CD8-positive, alpha-beta memory T cell (primary cell): Measurements from ENCODE around the gene CPA4. TPM values are rescaled to one million over a fixed set of nuclear protein-coding genes. Genes with fewer than 3 reads are reported as not detected.

Experiments
- CTCF ChIA-PET: fragments of 350-600 bp; sonication (Branson Sonifier 250); formaldehyde crosslinking; loops from one replicate; lab custom pipeline; 2021; ENCODE audit warnings: antibody characterized with exemption; lab: Charles Lee
- POLR2A ChIA-PET: fragments of 350-600 bp; sonication (Branson Sonifier 250); formaldehyde crosslinking; loops from one replicate; lab custom pipeline; 2021; ENCODE audit warnings: antibody characterized with exemption; lab: Charles Lee
- DNase-seq, 5 donors: peaks; one replicate each; pipeline versions ENCODE4 v3.0.0 to v3.0.0-alpha.2; 2020 to 2022; ENCODE audit warnings: mixed read lengths in 1 of 5
- H3K27ac ChIP-seq: one replicate; pipeline ENCODE4 v1.7.0; 2013; ENCODE audit warnings: low read depth, mild to moderate bottlenecking, low read length, moderate library complexity
- H3K27me3 ChIP-seq: 2 replicates; pipeline ENCODE4 v1.7.0; 2013; ENCODE audit warnings: low read length, mild to moderate bottlenecking; ENCODE audit not compliant: insufficient read depth, poor library complexity, severe bottlenecking
- H3K36me3 ChIP-seq: 2 replicates; pipeline ENCODE4 v1.7.0; 2013; ENCODE audit warnings: mild to moderate bottlenecking, low read length, moderate library complexity; ENCODE audit not compliant: insufficient read depth
- H3K4me1 ChIP-seq: 2 replicates; pipeline ENCODE4 v1.7.0; 2013; ENCODE audit warnings: mild to moderate bottlenecking, low read length, moderate library complexity; ENCODE audit not compliant: insufficient read depth
- H3K4me3 ChIP-seq: 2 replicates; pipeline ENCODE4 v1.7.0; 2013; ENCODE audit warnings: mild to moderate bottlenecking, low read length
- H3K9me3 ChIP-seq: 2 replicates; pipeline ENCODE4 v1.7.0; 2013; ENCODE audit warnings: mild to moderate bottlenecking, low read length
- H3K27ac Mint-ChIP-seq, 8 donors: one replicate each; pipeline ENCODE4 v1.8.0; 2020 to 2021; ENCODE audit warnings: mixed read lengths in 8 of 8, mild to moderate bottlenecking in 6 of 8, inconsistent platforms in 3 of 8, moderate library complexity in 3 of 8
- H3K27me3 Mint-ChIP-seq, 2 donors: one replicate each; pipeline ENCODE4 v1.8.0; 2020 to 2021; ENCODE audit warnings: mixed read lengths in 2 of 2, mild to moderate bottlenecking in 1 of 2, moderate library complexity in 1 of 2
- H3K36me3 Mint-ChIP-seq, 3 donors: one replicate each; pipeline ENCODE4 v1.8.0; 2020 to 2021; ENCODE audit warnings: mixed read lengths in 3 of 3, inconsistent platforms in 1 of 3, mild to moderate bottlenecking in 1 of 3
- H3K4me1 Mint-ChIP-seq, 3 donors: one replicate each; pipeline ENCODE4 v1.8.0; 2020 to 2021; ENCODE audit warnings: mixed read lengths in 3 of 3, inconsistent platforms in 1 of 3, mild to moderate bottlenecking in 1 of 3
- H3K4me3 Mint-ChIP-seq, 7 donors: one replicate each; pipeline ENCODE4 v1.8.0; 2020 to 2021; ENCODE audit warnings: mixed read lengths in 7 of 7, mild to moderate bottlenecking in 6 of 7, moderate library complexity in 4 of 7, inconsistent platforms in 2 of 7
- H3K9me3 Mint-ChIP-seq, 5 donors: one replicate each; pipeline ENCODE4 v1.8.0; 2020 to 2022; ENCODE audit warnings: mixed read lengths in 5 of 5, mild to moderate bottlenecking in 3 of 5, moderate library complexity in 2 of 5, inconsistent platforms in 1 of 5
- polyA plus RNA-seq: library from polyadenylated mRNA; unstranded; fragments of 300-500 nt; fragmentation: Illumina TruSeq; gene quantifications from one replicate; pipeline ENCODE4 v1.2.3, GENCODE V29; 2021
- total RNA-seq, 2 experiments: library from RNA; stranded (reverse); gene quantifications; one replicate each; pipeline ENCODE4 v1.2.3, GENCODE V29; 2021

CPA4 gene
- total and polyA plus RNA-seq, 3 experiments from 2014 or later, result not detected

DNA sequence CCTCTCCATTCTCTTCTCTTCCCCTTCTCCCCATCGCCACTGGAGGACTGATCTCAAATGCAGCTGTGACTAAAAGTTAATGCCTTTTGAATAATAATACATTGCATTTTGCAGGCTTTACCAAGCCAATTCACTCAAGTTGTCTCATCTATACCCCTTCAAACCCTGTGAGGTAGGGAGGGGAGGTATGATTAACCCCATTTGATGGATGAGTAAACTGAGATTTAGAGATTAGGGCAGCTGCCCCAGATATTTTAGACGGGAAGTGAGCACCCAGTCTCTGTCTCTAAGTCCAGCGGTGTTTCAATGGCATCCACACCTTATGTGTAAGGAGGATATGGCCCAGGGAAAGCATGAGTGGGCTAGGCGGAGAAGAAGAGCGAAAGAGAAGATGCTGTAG, 52.8 kb downstream of the CPA4 start:
- ChIA-PET POLR2A (no interaction called here), CTCF (no interaction called here)
- H3K27me3 ChIP-seq, result no peaks in the 10 kb centered on the region
- Mint-ChIP-seq H3K4me1 (peaks cover 0 to 4% (median 2%) of the 10 kb centered on the region in 3 donors), H3K9me3 (no peaks in the 10 kb centered on the region), H3K36me3 (no peaks in the 10 kb centered on the region), H3K27ac (no peak overlapping the region), H3K4me3 (no peak overlapping the region), H3K27me3 (peaks cover 2 to 26% of the 10 kb centered on the region in 2 donors)
- no peak overlapping the region for H3K4me3 ChIP-seq
- DNase-seq, result no peak
- no peaks in the 10 kb centered on the region for H3K36me3 ChIP-seq
- H3K4me1 ChIP-seq, result no peaks in the 10 kb centered on the region
- no peak overlapping the region for H3K27ac ChIP-seq
- no peaks in the 10 kb centered on the region for H3K9me3 ChIP-seq

DNA sequence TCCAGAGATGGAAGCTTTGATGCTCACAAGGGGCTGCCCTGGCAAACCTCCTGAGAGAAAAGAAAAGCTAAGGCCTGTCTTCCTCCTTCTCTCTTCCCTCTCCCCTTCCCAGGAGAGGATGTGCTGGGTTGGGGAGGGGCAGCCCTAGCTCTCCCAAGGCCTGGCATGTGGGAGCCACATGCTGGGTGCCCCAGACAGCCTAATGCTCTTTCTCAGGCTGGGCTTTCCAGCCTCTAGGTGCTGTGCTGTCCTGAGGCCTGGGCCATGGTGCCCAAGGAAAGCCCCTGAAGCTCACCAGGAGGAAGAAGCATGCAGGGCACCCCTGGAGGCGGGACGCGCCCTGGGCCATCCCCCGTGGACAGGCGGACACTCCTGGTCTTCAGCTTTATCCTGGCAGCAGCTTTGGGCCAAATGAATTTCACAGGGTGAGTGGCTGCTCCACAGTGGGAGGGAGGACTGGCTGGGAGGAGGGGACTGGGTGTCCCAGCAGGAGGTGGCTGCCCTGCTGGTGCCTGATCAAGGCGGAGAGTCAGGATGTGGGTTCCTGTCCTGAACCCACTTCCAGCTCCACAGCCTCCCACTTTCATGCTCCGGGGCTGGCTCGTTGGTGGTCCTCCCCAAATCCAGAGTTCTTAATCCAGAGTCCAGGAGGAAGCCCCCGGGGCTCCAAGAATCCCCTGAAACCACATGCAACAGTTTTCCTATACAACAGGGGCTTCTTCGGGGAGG, 53.4 kb downstream of the CPA4 start:
- ChIA-PET CTCF (no interaction called here), POLR2A (no interaction called here)
- no peak for DNase-seq
- no peaks in the 10 kb centered on the region for H3K27me3 ChIP-seq
- Mint-ChIP-seq H3K27me3 (peaks cover 2 to 30% of the 10 kb centered on the region in 2 donors), H3K27ac (no peak overlapping the region), H3K9me3 (no peaks in the 10 kb centered on the region), H3K4me1 (peaks cover 1 to 10% (median 4%) of the 10 kb centered on the region in 3 donors), H3K36me3 (no peaks in the 10 kb centered on the region), H3K4me3 (no peak overlapping the region)
- no peak overlapping the region for H3K4me3 ChIP-seq
- H3K27ac ChIP-seq, result no peak overlapping the region
- H3K36me3 ChIP-seq, result no peaks in the 10 kb centered on the region
- H3K4me1 ChIP-seq, result no peaks in the 10 kb centered on the region
- H3K9me3 ChIP-seq, result no peaks in the 10 kb centered on the region

- Histone ChIP-seq H3K36me3 (no peaks in the 10 kb centered on the region), H3K9me3 (no peaks in the 10 kb centered on the region), H3K4me3 (no peak overlapping the region), H3K27ac (no peak overlapping the region), H3K4me1 (no peaks in the 10 kb centered on the region), H3K27me3 (peaks cover 3% of the 10 kb centered on the region)
- Mint-ChIP-seq H3K4me3 (no peak overlapping the region), H3K9me3 (no peaks in the 10 kb centered on the region), H3K36me3 (no peaks in the 10 kb centered on the region), H3K4me1 (peaks cover 3 to 16% (median 4%) of the 10 kb centered on the region in 3 donors), H3K27ac (no peak overlapping the region), H3K27me3 (peaks cover 2 to 36% of the 10 kb centered on the region in 2 donors)
- ChIA-PET CTCF (no interaction called here), POLR2A (no interaction called here)
- no peak for DNase-seq
Observed at GRCh38 chr7:130346941-130347340, 54.0 kb downstream of the CPA4 start.

GRCh38 chr7:130349911-130350782, 57.2 kb downstream of the CPA4 start:
- Histone ChIP-seq H3K36me3 (no peaks in the 10 kb centered on the region), H3K27ac (no peak overlapping the region), H3K4me3 (no peak overlapping the region), H3K9me3 (no peaks in the 10 kb centered on the region), H3K4me1 (no peaks in the 10 kb centered on the region), H3K27me3 (peaks cover 3% of the 10 kb centered on the region)
- no peaks in the 10 kb centered on the region for H3K36me3 Mint-ChIP-seq
- H3K9me3 Mint-ChIP-seq, result no peaks in the 10 kb centered on the region
- H3K27ac Mint-ChIP-seq, result no peak overlapping the region
- H3K4me3 Mint-ChIP-seq, result no peak overlapping the region
- DNase-seq, result no peak
- CTCF ChIA-PET, result no interaction called here
- peaks cover 4 to 18% (median 4%) of the 10 kb centered on the region in 3 donors for H3K4me1 Mint-ChIP-seq
- H3K27me3 Mint-ChIP-seq, result peaks cover 8 to 36% of the 10 kb centered on the region in 2 donors
- POLR2A ChIA-PET, result no interaction called here

DNA sequence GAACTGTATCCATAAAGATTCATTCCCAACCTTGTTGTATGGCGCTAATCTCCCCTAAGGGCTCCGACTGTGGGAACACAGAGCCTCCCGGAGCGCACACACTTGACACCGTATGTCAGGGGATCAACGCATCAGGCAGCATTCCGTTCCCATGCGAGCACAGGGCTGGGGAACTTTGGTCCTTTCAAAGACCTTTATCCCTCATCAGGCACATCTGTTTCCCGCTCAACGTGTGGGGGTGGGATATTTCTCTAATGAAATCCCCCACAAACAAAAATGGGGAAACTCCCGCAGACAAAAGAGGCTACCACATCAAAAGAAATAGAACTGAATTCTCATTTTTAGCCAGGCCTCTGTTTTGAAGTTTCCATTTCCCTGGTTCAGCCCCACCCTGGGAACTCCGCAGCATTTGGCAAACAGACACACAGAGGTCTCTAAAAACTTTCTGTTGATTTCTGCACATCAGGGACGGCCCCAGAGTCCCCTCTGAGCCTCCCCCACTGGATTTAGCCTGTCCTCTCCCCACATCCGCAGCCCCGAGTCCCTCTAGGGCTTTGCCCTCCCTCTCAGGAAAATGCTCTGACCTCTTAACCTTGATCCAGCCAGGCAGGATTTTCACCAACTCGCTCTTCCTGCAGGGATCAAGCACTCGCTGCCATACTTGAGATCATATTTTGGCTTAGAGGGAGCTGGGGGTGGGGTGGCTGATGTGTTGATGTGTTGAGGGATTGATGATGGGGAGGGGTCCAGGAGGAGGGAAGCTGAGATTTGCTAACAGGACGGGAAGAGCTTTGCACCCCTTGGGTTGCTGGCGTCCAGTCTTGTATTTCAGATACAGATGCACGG, 58.2 kb downstream of the CPA4 start:
- CTCF ChIA-PET, result no interaction called here
- POLR2A ChIA-PET, result no interaction called here
- H3K27me3 ChIP-seq, result peaks cover 3% of the 10 kb centered on the region
- Mint-ChIP-seq H3K9me3 (no peaks in the 10 kb centered on the region), H3K27me3 (peaks cover 8 to 36% of the 10 kb centered on the region in 2 donors), H3K4me3 (no peak overlapping the region), H3K27ac (no peak overlapping the region), H3K36me3 (no peaks in the 10 kb centered on the region), H3K4me1 (peaks cover 4 to 18% (median 4%) of the 10 kb centered on the region in 3 donors)
- no peaks in the 10 kb centered on the region for H3K9me3 ChIP-seq
- H3K27ac ChIP-seq, result no peak overlapping the region
- no peaks in the 10 kb centered on the region for H3K36me3 ChIP-seq
- no peak overlapping the region for H3K4me3 ChIP-seq
- no peaks in the 10 kb centered on the region for H3K4me1 ChIP-seq
- DNase-seq, result no peak

GRCh38 chr7:130351791-130352090, 58.8 kb downstream of the CPA4 start:
- POLR2A ChIA-PET, result no interaction called here
- Mint-ChIP-seq H3K4me1 (peaks cover 4 to 18% (median 4%) of the 10 kb centered on the region in 3 donors), H3K9me3 (no peaks in the 10 kb centered on the region), H3K36me3 (no peaks in the 10 kb centered on the region), H3K27ac (no peak overlapping the region), H3K4me3 (no peak overlapping the region), H3K27me3 (peaks cover 8 to 36% of the 10 kb centered on the region in 2 donors)
- CTCF ChIA-PET, result no interaction called here
- Histone ChIP-seq H3K9me3 (no peaks in the 10 kb centered on the region), H3K4me3 (no peak overlapping the region), H3K27me3 (peaks cover 3% of the 10 kb centered on the region), H3K36me3 (no peaks in the 10 kb centered on the region), H3K4me1 (no peaks in the 10 kb centered on the region), H3K27ac (no peak overlapping the region)
- DNase-seq, result no peak

GRCh38 chr7:130352194-130353074, 59.5 kb downstream of the CPA4 start:
- Histone ChIP-seq H3K4me1 (no peaks in the 10 kb centered on the region), H3K27ac (no peak overlapping the region), H3K4me3 (no peak overlapping the region), H3K9me3 (no peaks in the 10 kb centered on the region), H3K27me3 (peaks cover 3% of the 10 kb centered on the region), H3K36me3 (no peaks in the 10 kb centered on the region)
- Mint-ChIP-seq H3K27ac (no peak overlapping the region), H3K4me1 (peaks cover 4 to 18% (median 4%) of the 10 kb centered on the region in 3 donors), H3K4me3 (no peak overlapping the region), H3K36me3 (no peaks in the 10 kb centered on the region), H3K27me3 (peaks cover 8 to 36% of the 10 kb centered on the region in 2 donors), H3K9me3 (no peaks in the 10 kb centered on the region)
- CTCF ChIA-PET, result no interaction called here
- no peak for DNase-seq
- POLR2A ChIA-PET, result interaction anchor here (0.7 kb wide), 1 partner anchor 30 kb away, joined by 4 read pairs; no protein-coding TSS in a partner anchor
